GM23338 (cell line): Measurements from ENCODE around the gene USH2A. TPM values are rescaled to one million over a fixed set of nuclear protein-coding genes. Genes with fewer than 3 reads are reported as not detected.

Source experiments
- ATAC-seq: fragments of 200-7000 bp; cut with Tn5 transposase; 3 replicates; pipeline ENCODE4 v1.9.1; 2020
- DNase-seq: peaks from one replicate; pipeline ENCODE4 v3.0.0-alpha.2; 2015; ENCODE audit warnings: low spot score
- H2AFZ ChIP-seq: fragments of 200-600 bp; sonication (generic); 2 replicates; pipeline ENCODE4 v1.8.0; 2016; ENCODE audit warnings: antibody characterized with exemption, mild to moderate bottlenecking, moderate library complexity
- H3F3A ChIP-seq: fragments of 200-600 bp; sonication (generic); replicated peaks from 2 replicates; pipeline ENCODE4 v1.8.0; 2017; ENCODE audit warnings: antibody characterized with exemption, mixed run types, low read depth
- H3K27ac ChIP-seq: fragments of 200-600 bp; sonication (generic); 2 replicates; pipeline ENCODE4 v1.6.1; 2016; ENCODE audit warnings: low read depth
- H3K27me3 ChIP-seq: fragments of 200-600 bp; sonication (generic); 2 replicates; pipeline ENCODE4 v1.8.0; 2016; ENCODE audit warnings: mild to moderate bottlenecking, mixed run types, moderate library complexity; ENCODE audit not compliant: insufficient read depth
- H3K36me3 ChIP-seq: fragments of 200-600 bp; sonication (generic); 2 replicates; pipeline ENCODE4 v1.8.0; 2016; ENCODE audit warnings: mild to moderate bottlenecking; ENCODE audit not compliant: insufficient read depth
- H3K4me1 ChIP-seq: fragments of 200-600 bp; sonication (generic); 2 replicates; pipeline ENCODE4 v1.8.0; 2016; ENCODE audit warnings: mild to moderate bottlenecking, moderate library complexity; ENCODE audit not compliant: insufficient read depth
- H3K4me2 ChIP-seq: fragments of 200-600 bp; sonication (generic); 2 replicates; pipeline ENCODE4 v1.7.1; 2017; ENCODE audit warnings: mixed run types
- H3K4me3 ChIP-seq: fragments of 200-600 bp; sonication (generic); 2 replicates; pipeline ENCODE4 v1.6.1; 2016; ENCODE audit warnings: mixed run types
- H3K79me2 ChIP-seq: fragments of 200-600 bp; sonication (generic); replicated peaks from 2 replicates; pipeline ENCODE4 v1.8.0; 2017; ENCODE audit warnings: mild to moderate bottlenecking; ENCODE audit not compliant: insufficient read depth
- H3K9me2 ChIP-seq: fragments of 200-600 bp; sonication (generic); 2 replicates; pipeline ENCODE4 v1.8.0; 2017; ENCODE audit not compliant: insufficient read depth
- H4K20me1 ChIP-seq: fragments of 200-600 bp; sonication (generic); replicated peaks from 2 replicates; pipeline ENCODE4 v1.8.0; 2017; ENCODE audit warnings: mild to moderate bottlenecking; ENCODE audit not compliant: insufficient read depth
- H3K27ac Mint-ChIP-seq: 2 replicates; pipeline ENCODE4 v1.8.0; 2020; ENCODE audit warnings: inconsistent platforms, mild to moderate bottlenecking, moderate library complexity, mixed read lengths
- H3K27me3 Mint-ChIP-seq: 3 replicates; pipeline ENCODE4 v1.8.0; 2022; ENCODE audit warnings: low read depth, mild to moderate bottlenecking, moderate library complexity, mixed read lengths, inconsistent platforms; ENCODE audit not compliant: insufficient read depth, poor library complexity
- H3K36me3 Mint-ChIP-seq: 3 replicates; pipeline ENCODE4 v1.8.0; 2021; ENCODE audit warnings: low read depth, mild to moderate bottlenecking, inconsistent platforms, moderate library complexity, mixed read lengths
- H3K4me1 Mint-ChIP-seq: 3 replicates; pipeline ENCODE4 v1.8.0; 2020; ENCODE audit warnings: mild to moderate bottlenecking, inconsistent platforms, mixed read lengths
- H3K4me3 Mint-ChIP-seq: 3 replicates; pipeline ENCODE4 v1.8.0; 2021; ENCODE audit warnings: moderate library complexity, mild to moderate bottlenecking, inconsistent platforms, mixed read lengths
- H3K9me3 Mint-ChIP-seq: 3 replicates; pipeline ENCODE4 v1.8.0; 2020; ENCODE audit warnings: moderate library complexity, mild to moderate bottlenecking, inconsistent platforms, mixed read lengths
- CREB1 ChIP-seq: fragments of 250-450 bp; sonication (Bioruptor Pico); IDR thresholded peaks from 2 replicates; pipeline ENCODE4 v1.5.0; 2020; ENCODE audit warnings: low read depth, mild to moderate bottlenecking, moderate library complexity
- EZH2phosphoT487 ChIP-seq: fragments of 200-600 bp; sonication (generic); IDR thresholded peaks from one replicate; pipeline ENCODE4 v1.8.1; 2018; ENCODE audit warnings: antibody characterized with exemption; ENCODE audit not compliant: unreplicated experiment
- JUNB ChIP-seq: IDR thresholded peaks from one replicate; pipeline ENCODE4 v1.6.1; 2016; ENCODE audit warnings: antibody characterized with exemption; ENCODE audit not compliant: unreplicated experiment
- NANOG ChIP-seq: IDR thresholded peaks from 2 replicates; pipeline ENCODE4 v1.6.1; 2016; ENCODE audit warnings: antibody characterized with exemption, borderline replicate concordance
- STAT1 ChIP-seq: IDR thresholded peaks from one replicate; pipeline ENCODE4 v1.6.1; 2016; ENCODE audit warnings: antibody characterized with exemption; ENCODE audit not compliant: unreplicated experiment
- ZNF114 ChIP-seq: fragments of 250-450 bp; sonication (Bioruptor Pico); IDR thresholded peaks from 2 replicates; pipeline ENCODE4 v1.5.0; 2020; ENCODE audit warnings: mild to moderate bottlenecking, moderate library complexity
- ZNF331 ChIP-seq: fragments of 250-450 bp; sonication (Bioruptor Pico); IDR thresholded peaks from 2 replicates; pipeline ENCODE4 v1.5.0; 2020; ENCODE audit warnings: low read depth, mild to moderate bottlenecking, moderate library complexity
- polyA plus RNA-seq: library from polyadenylated mRNA; unstranded; fragments of >200 nt; fragmentation: Nextera tagmentation; extraction: Ambion mirVana; gene quantifications from 2 replicates; pipeline ENCODE4 v1.2.1, GENCODE V29; 2016
- total RNA-seq: library from RNA; depleted of rRNA; stranded (reverse); fragments of >200 nt; shearing (Covaris generic); gene quantifications from 2 replicates; pipeline ENCODE4 v1.2.3, GENCODE V29; 2014
- TF ChIP-seq, protein P1 (sequence below): IDR thresholded peaks from 2 replicates; pipeline ENCODE4 v1.6.1; 2016; ENCODE audit warnings: antibody characterized with exemption
- TF ChIP-seq, protein P2 (sequence below): fragments of 250-450 bp; sonication (Bioruptor Pico); IDR thresholded peaks from 2 replicates; pipeline ENCODE4 v1.5.0; 2020; ENCODE audit warnings: mild to moderate bottlenecking, moderate library complexity
- TF ChIP-seq, protein P3 (sequence below): IDR thresholded peaks from one replicate; pipeline ENCODE4 v1.6.1; 2018; ENCODE audit warnings: antibody characterized with exemption; ENCODE audit not compliant: unreplicated experiment
- TF ChIP-seq, protein P4 (sequence below), 2 experiments: fragments of 200-600 bp in 1 of 2; sonication (generic) in 1 of 2; conservative IDR thresholded peaks; 2 replicates each; pipeline versions ENCODE4 v1.5.1 to v1.6.1; 2016 to 2017; ENCODE audit warnings: antibody characterized with exemption in 2 of 2, low read depth in 2 of 2, mild to moderate bottlenecking in 2 of 2, moderate library complexity in 1 of 2

USH2A gene
- total and polyA plus RNA-seq, 2 experiments from 2014 or later = 0.03 TPM

DNA sequence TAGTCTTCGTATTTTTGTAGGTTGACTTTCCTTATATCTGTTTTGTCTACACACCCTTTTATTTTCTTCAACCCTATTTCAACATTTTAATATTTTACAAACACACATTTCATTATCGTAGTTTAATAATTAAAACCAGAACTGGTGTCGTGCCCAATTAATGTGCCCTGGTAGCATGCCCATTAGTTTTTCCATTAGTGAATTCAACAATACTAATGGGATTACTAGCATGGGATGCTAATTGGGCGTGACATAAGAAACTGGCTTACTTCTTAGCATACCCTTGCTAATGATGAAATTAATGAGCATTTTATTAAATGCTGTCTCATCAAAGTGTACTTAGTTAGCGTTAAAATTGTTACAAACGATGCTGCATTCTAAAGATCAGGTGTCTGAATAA is 332.7 kb downstream of the USH2A start:
- Histone ChIP-seq H3K27me3 (no peaks in the 10 kb centered on the region), H3K4me2 (no peak overlapping the region), H3F3A (no peaks in the 10 kb centered on the region), H3K9me2 (no peaks in the 10 kb centered on the region), H3K36me3 (no peaks in the 10 kb centered on the region), H3K27ac (no peak overlapping the region), H4K20me1 (no peaks in the 10 kb centered on the region), H3K79me2 (no peaks in the 10 kb centered on the region), H2AFZ (no peak overlapping the region), H3K4me1 (peaks cover 1% of the 10 kb centered on the region), H3K4me3 (no peak overlapping the region)
- peaks cover 16% of the 10 kb centered on the region for H3K4me1 Mint-ChIP-seq
- no peak overlapping the region for H3K4me3 Mint-ChIP-seq
- no peaks in the 10 kb centered on the region for H3K9me3 Mint-ChIP-seq
- TF ChIP-seq NANOG (no peak), ZNF114 (CRISPR knock-in tag) (no peak), JUNB (no peak), EZH2phosphoT487 (no peak), CREB1 (CRISPR knock-in tag) (no peak), ZNF331 (no peak), STAT1 (no peak)
- TF ChIP-seq, protein P1, sequence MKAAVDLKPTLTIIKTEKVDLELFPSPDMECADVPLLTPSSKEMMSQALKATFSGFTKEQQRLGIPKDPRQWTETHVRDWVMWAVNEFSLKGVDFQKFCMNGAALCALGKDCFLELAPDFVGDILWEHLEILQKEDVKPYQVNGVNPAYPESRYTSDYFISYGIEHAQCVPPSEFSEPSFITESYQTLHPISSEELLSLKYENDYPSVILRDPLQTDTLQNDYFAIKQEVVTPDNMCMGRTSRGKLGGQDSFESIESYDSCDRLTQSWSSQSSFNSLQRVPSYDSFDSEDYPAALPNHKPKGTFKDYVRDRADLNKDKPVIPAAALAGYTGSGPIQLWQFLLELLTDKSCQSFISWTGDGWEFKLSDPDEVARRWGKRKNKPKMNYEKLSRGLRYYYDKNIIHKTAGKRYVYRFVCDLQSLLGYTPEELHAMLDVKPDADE = no peak
- TF ChIP-seq, protein P2, sequence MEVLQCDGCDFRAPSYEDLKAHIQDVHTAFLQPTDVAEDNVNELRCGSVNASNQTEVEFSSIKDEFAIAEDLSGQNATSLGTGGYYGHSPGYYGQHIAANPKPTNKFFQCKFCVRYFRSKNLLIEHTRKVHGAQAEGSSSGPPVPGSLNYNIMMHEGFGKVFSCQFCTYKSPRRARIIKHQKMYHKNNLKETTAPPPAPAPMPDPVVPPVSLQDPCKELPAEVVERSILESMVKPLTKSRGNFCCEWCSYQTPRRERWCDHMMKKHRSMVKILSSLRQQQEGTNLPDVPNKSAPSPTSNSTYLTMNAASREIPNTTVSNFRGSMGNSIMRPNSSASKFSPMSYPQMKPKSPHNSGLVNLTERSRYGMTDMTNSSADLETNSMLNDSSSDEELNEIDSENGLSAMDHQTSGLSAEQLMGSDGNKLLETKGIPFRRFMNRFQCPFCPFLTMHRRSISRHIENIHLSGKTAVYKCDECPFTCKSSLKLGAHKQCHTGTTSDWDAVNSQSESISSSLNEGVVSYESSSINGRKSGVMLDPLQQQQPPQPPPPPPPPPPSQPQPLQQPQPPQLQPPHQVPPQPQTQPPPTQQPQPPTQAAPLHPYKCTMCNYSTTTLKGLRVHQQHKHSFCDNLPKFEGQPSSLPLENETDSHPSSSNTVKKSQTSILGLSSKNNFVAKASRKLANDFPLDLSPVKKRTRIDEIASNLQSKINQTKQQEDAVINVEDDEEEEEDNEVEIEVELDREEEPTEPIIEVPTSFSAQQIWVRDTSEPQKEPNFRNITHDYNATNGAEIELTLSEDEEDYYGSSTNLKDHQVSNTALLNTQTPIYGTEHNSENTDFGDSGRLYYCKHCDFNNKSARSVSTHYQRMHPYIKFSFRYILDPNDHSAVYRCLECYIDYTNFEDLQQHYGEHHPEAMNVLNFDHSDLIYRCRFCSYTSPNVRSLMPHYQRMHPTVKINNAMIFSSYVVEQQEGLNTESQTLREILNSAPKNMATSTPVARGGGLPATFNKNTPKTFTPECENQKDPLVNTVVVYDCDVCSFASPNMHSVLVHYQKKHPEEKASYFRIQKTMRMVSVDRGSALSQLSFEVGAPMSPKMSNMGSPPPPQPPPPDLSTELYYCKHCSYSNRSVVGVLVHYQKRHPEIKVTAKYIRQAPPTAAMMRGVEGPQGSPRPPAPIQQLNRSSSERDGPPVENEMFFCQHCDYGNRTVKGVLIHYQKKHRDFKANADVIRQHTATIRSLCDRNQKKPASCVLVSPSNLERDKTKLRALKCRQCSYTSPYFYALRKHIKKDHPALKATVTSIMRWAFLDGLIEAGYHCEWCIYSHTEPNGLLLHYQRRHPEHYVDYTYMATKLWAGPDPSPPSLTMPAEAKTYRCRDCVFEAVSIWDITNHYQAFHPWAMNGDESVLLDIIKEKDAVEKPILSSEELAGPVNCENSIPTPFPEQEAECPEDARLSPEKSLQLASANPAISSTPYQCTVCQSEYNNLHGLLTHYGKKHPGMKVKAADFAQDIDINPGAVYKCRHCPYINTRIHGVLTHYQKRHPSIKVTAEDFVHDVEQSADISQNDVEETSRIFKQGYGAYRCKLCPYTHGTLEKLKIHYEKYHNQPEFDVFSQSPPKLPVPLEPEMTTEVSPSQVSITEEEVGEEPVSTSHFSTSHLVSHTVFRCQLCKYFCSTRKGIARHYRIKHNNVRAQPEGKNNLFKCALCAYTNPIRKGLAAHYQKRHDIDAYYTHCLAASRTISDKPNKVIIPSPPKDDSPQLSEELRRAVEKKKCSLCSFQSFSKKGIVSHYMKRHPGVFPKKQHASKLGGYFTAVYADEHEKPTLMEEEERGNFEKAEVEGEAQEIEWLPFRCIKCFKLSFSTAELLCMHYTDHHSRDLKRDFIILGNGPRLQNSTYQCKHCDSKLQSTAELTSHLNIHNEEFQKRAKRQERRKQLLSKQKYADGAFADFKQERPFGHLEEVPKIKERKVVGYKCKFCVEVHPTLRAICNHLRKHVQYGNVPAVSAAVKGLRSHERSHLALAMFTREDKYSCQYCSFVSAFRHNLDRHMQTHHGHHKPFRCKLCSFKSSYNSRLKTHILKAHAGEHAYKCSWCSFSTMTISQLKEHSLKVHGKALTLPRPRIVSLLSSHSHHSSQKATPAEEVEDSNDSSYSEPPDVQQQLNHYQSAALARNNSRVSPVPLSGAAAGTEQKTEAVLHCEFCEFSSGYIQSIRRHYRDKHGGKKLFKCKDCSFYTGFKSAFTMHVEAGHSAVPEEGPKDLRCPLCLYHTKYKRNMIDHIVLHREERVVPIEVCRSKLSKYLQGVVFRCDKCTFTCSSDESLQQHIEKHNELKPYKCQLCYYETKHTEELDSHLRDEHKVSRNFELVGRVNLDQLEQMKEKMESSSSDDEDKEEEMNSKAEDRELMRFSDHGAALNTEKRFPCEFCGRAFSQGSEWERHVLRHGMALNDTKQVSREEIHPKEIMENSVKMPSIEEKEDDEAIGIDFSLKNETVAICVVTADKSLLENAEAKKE (CRISPR knock-in tag) = no peak
- TF ChIP-seq, protein P3, sequence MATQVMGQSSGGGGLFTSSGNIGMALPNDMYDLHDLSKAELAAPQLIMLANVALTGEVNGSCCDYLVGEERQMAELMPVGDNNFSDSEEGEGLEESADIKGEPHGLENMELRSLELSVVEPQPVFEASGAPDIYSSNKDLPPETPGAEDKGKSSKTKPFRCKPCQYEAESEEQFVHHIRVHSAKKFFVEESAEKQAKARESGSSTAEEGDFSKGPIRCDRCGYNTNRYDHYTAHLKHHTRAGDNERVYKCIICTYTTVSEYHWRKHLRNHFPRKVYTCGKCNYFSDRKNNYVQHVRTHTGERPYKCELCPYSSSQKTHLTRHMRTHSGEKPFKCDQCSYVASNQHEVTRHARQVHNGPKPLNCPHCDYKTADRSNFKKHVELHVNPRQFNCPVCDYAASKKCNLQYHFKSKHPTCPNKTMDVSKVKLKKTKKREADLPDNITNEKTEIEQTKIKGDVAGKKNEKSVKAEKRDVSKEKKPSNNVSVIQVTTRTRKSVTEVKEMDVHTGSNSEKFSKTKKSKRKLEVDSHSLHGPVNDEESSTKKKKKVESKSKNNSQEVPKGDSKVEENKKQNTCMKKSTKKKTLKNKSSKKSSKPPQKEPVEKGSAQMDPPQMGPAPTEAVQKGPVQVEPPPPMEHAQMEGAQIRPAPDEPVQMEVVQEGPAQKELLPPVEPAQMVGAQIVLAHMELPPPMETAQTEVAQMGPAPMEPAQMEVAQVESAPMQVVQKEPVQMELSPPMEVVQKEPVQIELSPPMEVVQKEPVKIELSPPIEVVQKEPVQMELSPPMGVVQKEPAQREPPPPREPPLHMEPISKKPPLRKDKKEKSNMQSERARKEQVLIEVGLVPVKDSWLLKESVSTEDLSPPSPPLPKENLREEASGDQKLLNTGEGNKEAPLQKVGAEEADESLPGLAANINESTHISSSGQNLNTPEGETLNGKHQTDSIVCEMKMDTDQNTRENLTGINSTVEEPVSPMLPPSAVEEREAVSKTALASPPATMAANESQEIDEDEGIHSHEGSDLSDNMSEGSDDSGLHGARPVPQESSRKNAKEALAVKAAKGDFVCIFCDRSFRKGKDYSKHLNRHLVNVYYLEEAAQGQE = no peak
- TF ChIP-seq, protein P4, sequence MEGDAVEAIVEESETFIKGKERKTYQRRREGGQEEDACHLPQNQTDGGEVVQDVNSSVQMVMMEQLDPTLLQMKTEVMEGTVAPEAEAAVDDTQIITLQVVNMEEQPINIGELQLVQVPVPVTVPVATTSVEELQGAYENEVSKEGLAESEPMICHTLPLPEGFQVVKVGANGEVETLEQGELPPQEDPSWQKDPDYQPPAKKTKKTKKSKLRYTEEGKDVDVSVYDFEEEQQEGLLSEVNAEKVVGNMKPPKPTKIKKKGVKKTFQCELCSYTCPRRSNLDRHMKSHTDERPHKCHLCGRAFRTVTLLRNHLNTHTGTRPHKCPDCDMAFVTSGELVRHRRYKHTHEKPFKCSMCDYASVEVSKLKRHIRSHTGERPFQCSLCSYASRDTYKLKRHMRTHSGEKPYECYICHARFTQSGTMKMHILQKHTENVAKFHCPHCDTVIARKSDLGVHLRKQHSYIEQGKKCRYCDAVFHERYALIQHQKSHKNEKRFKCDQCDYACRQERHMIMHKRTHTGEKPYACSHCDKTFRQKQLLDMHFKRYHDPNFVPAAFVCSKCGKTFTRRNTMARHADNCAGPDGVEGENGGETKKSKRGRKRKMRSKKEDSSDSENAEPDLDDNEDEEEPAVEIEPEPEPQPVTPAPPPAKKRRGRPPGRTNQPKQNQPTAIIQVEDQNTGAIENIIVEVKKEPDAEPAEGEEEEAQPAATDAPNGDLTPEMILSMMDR (conservative IDR thresholded peaks at IDR 0.05; ENCODE audit: low read depth in 2 of 2) = no peak
- H3K27me3 Mint-ChIP-seq = peaks cover 1% of the 10 kb centered on the region
- no peak for DNase-seq
- H3K27ac Mint-ChIP-seq = no peak overlapping the region
- no peaks in the 10 kb centered on the region for H3K36me3 Mint-ChIP-seq
- no peak for ATAC-seq
